Measurements from ENCODE around the gene HPCA.
"Not testable (repeated sequence)": the region's sequence is repeated elsewhere in the genome, so short reads cannot be mapped to it uniquely, and the experiment has no call there.

HPCA gene

DNA sequence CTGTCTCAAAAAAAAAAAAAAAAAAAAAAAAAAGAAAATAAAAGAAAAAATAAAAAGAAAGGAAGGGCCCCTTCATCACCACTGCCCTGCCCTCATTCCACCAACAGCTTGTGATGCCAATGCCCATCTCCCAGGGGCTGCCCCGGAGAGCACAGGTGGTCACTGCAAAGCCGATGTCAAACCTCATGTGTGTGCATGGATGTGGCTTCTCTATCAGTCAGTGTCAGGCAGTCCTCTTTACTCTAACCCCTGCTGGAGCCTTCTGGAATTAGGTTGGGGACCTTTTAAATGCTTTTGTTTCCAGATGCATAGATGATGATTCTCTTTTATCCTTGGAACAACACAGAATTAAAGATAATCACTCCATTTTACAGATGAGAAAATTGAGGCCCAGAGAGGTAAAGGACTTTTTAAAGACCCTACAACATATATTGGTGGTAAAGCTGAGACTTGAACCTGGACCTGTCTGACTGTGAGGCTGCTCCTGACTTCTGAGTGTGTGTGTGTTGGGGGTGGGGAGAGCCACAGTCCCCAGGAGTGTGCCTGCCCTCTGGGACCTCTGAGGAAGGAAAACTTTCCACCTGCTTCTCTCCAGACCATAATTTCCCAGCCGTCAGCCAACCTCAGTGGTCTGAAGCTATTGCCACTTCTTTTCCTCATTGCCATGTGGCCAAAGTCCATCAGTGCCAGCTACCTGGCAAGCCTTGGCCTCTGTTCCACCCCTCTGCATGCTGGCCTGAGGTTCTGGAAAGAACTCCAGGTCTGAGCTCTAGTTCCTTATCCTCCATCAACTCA lies 17.9 kb downstream of the HPCA start:
- no peak for DNase-seq

DNA sequence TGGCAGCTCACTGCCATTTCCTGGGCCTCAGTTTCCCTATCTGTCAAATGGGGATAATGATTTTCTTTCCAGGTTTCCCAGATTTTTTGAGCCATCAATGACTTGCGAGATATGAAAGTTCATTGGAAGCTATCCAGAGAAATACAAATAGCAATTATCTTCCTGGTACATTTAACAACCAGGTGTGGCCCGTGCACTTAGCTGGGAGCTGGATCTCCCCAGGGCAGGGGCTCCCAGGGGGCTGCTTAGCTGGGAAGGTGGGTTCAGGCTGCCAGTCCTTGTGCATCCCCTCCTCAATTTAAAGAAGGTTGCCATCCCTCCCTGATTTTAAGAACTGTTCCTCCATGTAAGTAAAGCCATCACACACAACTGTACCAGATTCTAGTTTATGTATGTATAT lies 18.5 kb downstream of the HPCA start:
- no peak for DNase-seq

DNA sequence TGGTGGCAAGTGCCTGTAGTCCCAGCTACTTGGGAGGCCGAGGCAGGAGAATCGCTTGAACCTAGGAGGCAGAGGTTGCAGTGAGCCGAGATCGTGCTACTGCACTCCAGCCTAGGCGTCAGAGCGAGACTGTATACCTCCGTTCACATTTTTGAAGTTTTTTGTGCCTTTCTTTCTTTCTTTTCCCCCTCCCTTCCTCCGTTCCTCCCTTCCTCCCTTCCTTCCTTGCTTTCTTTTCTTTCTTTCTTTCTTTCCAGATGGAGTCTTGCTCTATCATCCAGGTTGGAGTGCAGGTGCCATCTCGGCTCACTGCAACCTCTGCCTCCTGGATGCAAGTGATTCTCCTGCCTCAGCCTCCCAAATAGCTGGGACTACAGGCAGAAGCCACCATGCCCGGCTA lies 19.3 kb downstream of the HPCA start:
- not testable (repeated sequence) for DNase-seq

DNA sequence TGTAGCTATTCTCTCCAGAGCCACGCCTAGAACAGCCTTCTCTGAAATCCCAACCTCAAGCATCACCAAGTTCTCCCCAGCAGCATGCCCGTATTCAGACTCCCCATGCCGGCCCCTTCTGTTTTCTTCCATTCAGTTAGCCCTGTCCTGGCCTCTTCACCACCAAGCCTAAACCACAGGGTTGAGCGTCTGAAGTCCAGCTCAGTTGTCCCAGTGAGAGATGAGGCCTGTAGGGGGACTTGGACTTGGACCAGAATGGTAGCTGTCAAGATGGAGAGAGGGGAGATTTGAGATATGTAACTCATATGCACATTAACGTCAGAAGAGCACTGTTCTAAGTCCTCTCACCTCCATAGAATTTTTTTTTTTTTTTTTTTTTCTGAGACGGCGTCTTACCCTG lies 20.4 kb downstream of the HPCA start:
- DNase-seq: no peak

DNA sequence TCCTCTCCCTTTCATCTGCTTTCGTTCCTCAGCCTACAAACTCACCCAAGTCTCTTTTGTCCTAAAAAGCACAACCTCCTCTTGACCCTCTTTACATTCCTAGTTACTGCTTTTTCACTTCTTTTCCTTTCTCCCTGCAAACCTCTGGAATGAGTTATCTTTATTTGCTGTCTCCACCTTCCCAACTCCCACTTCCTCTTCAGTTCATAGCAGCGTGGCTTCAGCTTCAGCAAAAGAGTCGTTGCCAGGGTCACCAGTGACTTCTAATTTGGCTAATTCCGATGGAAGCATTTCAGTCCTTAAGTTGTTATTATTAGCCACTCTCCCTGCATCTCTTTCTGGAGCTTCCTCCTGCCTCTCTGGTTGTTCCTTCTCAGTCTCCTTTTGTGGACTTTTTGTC lies 21.1 kb downstream of the HPCA start:
- no peak for DNase-seq

DNA sequence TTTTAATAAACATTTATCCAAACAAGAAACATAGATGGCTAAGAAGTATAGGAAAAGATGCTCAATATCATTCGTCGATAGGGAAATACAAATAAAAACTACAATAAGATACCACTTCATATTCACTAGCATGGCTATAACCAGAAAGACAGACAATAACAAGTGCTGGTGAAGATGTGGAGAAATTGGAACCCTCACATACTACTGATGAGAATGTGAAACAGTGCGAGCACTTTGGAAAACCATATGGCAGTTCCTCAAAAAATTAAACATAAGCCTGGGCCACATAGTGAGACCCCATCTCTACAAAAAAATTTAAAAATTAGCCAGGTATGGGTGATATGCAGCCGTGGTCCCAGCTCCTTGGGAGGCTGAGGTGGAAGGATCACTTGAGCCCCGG lies 24.0 kb downstream of the HPCA start:
- no peak for DNase-seq

DNA sequence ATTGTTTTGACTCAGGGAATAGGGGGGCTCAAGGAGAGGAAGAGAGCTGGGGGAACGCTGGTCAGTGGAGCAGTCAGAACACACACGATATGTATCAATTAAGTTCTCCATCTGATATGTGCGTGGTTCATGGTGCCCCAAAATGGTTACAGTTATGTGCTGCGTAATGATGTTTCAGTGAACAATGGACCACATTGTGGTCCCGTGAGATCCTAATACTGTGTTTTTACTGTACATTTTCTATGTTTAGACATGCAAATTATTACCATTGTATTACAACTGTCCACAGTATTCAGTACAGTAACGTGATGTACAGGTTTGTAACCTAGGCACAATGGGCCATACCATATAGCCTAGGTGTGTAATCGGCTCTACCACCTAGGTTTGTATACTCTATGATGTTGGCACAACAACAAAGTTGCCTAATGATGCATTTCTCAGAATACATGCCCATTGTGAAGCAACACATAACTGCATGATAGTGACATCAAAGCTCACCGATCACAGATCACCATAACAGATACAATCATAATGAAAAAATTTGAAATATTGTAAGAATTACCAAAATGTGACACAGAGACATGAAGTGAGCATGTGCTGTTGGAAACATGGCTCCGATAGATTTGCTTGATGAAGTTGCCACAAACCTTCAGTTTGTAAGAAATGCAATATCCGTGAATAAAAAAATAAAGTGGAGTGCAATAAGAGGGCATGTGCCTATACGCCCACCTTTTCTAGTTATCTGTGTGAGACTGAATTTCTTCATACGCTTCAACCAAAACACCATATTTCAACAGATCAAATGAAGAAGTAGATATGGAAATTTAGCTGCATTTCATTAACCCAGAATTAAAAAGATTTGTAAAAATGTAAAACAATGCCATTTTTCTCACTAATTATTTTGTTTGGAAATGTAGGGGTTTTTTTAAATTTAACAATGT lies 29.7 kb downstream of the HPCA start:
- no peak for DNase-seq

DNA sequence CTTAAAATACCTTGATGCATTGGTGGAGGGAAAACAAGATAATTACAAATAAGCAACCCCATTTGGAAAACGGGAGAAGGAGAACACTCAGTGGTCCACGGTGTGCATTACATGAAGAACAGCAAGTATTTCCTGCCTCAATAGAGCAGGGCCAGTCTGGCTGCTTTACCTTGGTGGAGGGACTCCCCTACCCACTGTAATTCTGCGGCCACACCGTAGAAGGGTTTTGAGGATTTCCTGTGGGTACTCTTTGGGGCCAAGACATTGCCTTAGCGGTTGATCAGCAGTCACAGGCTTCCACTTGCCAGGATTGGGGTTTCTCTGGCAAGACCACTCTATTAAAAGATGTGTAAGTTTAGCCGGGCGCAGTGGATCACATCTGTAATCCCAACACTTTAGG lies 31.2 kb downstream of the HPCA start:
- no peak for DNase-seq

DNA sequence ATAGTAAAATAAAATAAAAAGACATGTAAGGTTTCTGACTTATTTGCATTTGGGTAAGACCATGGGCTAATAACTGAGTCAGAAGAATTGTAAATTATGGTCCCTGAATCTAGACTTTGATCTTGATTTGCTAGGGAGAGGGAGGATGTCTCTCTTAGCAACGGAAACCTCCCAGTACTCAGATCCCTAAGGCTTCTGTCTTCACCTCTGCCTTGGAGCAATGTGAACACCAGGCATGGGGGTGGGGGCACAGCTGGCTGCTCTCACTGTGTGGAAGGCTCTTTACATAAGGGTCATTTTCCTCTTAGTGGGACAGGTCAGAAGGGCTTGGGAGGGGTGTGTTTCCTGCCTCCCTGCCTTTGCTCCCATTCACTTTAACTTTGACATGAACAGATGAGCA lies 31.9 kb downstream of the HPCA start:
- no peak for DNase-seq

DNA sequence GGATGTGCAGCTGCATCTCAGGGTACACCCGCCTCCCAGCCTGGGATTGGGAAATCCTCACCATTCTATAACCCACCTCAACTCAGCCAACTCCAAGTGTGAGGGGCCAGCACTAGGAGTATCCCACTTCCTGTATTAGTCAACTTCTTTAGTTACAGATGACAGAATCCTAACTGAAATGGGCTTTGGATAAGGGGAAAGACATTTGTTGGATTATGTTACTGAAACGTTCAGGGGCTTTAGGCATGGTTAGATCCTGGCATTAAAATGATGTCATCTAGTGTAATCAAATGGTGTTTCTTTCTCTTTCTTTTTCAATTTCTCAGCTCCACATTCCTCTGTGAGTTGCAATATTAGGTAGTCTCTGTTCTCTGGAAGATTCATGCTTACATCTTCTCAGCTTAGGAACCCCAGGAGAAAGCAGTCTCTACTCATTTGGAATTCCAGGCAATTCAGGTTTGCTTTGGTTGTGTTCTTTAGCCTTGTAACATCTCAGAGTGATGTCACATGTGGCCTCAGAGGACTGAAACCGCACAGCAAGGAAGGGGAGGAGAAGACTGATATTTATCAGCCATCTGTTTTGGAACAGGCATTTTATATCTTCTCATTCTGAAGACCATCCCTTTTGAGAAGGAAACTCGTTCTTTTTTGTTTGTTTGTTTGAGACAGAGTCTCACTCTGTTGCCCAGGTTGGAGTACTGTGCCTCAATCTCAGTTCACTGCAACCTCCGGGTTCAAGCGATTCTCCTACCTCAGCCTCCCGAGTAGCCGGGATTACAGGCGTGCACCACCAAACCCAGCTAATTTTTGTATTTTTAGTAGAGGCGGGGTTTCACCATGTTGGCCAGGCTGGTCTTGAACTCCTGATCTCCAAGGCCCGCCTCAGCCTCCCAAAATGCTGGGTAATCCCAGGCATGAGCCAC lies 33.8 kb downstream of the HPCA start:
- no peak for DNase-seq

DNA sequence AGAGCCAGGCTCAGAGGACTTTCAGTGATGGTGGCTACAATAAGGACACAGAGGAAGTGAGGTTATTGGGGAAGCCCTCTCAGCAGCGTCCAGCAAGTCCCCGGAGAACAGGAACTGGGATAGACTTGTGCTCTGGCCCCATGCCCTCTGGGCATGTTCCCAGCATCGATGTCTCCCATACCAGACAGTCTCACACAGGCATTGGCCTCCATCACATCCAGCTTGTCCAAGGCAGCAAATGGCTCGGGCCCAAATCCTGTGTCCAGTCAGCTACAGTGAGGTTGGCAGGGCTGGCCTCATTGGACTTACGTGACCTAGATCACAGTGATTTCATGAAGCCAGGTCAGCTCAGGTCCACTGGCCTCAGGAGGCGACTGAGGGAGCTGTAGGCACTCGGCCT lies 34.5 kb downstream of the HPCA start:
- no peak for DNase-seq

DNA sequence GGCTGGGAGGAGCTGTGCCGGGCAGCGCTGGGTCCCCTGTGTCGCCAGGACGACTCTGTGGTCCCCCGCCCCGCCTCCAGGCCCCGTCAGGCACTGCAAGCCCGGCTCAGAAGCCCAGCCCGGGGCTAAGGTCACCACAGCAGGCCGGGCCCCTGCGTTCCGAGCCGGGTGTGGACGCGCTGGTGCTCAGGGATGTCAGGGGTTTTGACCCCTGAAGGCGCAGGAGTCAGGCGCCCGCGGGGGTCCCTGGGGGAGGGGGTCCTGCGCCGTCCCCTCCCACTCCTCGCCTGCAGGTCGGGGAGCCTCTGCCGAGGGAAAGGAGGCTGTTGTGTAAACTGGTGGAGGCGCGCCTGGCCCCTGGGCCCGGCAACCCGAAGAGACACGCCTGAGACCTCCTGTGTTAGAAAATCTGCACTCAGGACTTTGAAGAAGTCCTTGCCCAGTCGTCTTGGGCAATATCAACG lies 38.6 kb downstream of the HPCA start:
- peak; percentile 60 for DNase-seq

DNA sequence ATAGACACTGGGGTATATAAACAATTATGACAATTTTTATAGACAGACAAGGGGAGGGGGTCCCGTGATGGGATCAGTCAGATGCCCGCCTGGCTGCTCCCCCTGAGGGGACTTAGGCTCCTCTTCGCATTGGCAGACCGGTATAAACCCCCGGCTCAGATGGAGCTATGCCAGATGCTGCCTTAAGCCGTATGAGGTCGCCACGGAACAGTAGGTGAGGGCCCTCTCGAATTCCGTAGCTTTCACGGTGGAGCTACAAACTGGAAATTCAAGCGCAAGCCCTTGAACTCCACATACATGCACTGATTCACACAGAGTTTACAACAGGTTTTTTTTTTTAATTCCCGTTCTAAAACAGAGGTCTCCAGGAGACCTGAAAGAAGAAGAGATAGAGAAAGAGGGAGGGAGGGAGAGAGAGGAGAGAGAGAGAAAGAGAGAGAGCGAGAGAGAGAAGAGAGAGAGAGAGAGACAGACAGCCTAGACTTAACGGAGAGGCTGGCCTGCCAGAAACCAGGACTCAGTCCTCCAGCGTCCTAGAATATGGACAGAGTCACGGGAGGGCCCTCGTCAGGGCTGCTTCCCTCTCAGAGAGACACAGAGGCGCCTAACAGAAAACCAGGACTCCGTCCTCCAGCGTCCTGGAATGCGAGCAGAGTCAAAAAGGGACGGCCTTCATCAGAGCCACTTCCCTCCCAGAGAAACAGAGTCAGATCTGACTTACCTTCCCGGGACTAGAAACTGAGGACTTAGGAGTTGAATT lies 39.3 kb downstream of the HPCA start:
- peak; percentile 59 for DNase-seq

DNA sequence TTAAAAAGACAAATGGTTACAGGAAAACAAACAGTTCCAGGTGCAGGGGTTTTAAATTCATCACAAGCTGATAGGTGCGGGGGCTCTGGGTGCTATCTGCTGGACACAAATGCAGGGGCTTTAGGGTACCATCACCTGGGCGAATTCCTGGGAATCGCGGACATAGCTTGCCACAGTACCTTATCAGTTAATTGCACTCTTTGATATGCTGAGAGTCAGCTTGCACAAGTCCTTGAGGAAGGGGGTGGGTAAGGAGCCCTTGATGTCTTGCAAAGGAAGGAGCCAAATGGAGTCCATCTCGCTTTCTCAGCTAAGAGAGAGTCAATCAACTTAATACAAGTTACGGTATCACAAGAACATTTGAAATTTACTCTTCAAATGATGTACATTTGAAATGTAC lies 40.3 kb downstream of the HPCA start:
- no peak for DNase-seq

DNA sequence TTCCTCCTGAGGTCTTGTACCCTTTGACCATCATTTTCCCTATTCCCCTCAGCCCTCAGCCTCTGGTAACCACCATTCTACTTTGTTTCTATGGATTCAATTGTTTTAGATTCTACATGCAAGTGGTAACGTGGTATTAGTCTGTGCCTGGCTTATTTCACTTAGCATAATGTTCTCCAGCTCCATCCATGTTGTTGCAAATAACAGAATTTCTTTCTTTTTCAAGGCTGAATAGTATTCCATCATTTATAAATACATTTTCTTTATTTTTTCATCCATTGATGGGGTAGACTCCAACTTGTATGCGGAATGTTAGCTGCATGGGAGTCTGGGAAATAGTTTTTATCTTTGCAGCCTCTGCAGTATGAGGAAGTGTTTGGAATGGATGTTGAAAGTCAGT lies 41.1 kb downstream of the HPCA start:
- no peak for DNase-seq

DNA sequence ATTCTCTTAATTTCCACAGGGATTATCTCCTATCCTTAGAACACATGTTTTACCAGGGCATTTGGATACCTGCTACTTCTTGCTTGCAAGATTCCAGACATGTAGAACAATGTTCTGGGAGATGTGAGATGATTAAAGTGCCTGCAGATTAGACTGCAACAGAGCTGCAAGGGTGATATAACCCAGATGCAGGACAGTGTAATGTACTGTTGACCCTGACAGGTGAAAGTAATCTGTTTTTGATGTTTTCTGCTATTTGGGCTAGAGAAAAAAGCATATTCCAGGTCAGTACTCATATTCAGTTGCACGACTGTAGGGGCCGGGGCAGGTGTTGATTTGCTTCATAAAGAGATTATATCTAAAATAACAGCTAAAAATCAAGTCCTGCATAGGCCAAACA lies 42.0 kb downstream of the HPCA start:
- DNase-seq: no peak

DNA sequence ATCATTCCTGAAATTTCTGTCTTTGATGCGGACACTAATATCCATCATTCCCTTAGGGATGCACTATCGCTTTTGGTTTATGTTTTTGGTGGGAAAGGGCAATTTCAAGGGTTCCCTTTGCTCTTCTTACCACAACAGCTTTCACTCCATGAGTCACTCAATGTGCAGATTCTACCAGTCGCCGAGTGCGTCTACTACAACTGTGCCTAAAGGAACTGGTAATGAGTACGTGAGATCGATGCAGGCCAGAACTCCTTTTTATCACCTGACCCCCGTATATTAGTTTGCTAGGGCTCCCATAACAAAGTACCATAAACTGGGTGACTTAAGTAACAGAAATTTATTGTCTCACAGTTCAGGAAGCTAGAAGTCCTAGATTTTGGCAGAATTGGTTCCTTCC lies 42.4 kb downstream of the HPCA start:
- no peak for DNase-seq

DNA sequence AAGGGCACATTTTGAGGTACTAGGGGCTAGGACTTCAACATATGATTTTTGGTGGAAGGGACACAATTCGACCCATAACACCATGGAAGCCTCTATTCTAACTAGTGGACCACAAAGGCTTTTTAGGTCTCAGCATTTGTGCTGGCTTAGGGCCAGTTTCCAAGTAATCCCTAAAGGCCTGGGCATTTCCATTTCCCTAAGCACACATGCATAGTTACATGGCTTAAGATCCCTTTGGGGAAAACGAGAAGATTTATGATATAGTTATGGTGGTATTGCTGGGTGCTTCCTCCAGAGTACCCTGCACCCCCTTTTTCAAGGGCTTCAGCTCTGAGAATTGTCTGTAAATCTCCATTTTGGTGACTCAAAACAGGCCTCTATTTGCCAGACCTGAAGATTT lies 43.1 kb downstream of the HPCA start:
- no peak for DNase-seq

DNA sequence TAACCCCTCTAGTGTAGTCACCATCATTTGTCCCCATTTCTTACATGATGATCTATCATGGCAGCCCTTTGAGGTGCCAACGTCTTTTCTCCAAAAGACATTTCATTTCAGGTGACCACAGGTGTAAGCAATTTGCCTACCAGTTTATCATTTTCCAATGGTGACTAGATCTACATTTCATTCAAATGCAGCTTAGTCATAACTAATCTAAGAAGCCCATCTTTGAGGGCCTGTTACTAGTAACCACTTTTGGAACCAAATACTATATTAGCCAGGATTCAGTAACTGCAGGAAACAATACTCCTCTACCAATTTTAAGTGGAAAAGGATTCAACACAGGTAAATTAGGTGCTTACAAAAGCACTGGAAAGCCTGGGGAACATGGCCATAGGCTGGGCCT lies 45.5 kb downstream of the HPCA start:
- no peak for DNase-seq

DNA sequence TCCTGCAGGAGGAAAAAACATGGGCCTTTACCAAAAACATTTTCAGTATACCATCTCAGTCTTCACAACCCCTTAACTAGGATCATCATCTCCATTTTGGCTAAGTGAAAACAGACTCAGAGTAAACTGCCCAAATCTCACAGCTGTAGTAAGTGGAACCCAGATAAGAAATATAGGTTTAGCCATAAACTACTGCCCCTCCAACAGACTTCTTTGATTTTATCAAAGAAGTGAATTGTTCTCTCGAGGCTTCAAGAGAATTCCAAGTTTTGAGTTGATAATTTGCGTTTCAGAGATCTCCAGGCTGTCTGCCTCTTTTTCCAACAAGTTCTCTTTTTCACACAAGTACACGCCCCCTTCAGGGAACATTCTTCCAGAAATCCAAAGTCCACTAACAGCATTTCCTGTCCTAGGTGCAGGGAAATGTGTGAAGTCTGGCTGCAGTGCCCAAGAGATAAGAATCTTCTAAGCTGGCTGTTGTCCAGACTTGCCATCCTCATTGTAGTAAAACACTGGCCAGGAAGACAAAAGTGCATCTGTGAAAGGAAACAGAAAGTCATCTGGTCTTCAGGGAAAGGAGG lies 47.5 kb downstream of the HPCA start:
- DNase-seq: no peak

DNA sequence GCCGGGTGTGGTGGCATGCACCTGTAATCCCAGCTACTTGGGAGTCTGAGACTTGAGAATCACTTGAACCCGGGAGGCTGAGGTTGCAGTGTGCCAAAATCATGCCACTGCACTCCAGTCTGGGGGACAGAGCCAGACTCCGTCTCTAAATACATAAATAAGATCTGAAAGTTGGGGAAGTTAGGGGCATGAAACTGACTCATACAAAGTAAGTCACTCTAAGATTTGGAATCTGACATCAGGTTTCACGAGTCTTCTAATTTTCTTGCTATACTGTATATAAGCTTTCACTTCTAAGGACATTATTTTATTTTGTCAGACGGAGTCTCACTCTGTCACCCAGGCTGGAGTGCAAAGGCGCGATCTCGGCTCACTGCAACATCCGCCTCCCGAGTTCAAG lies 48.2 kb downstream of the HPCA start:
- no peak for DNase-seq
